ENCODE data around the gene TBC1D10B. TPM values are rescaled to one million over a fixed set of nuclear protein-coding genes. Genes with fewer than 3 reads are reported as not detected.

The TBC1D10B gene
- total and polyA plus RNA-seq, 2 of the 8 experiments (the other 6 are each of a cell fraction or from before 2014, with no cell fraction given), result 15.4 to 28.6 TPM

DNA sequence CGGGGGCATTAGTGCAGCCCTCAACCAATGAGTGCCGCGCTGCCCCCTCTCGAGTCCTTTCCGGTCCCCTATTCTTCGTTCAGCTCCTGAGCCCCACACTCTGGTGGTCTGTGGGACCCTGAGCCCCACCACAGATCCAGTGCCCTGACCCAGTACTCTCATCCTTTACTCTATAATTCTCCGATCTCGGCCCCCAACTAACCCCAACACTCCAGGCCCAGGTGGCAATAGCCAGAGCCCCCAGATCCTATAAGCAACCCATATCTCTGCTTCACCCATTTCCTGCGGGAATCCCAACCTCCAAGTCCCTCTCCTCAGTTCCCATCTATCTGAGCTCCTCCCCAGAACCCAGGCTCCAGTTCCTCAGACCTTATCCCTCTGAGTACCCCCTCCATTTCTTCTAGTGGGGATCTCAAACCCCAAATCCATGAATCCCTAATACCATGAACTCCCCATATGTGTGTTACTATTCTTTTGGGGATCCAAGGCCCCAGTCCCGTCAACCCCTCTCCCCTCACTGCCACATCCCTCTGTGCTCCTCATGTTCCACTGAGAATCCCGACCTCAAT is 1.0 kb upstream of the TBC1D10B start:
- Histone ChIP-seq H2BK20ac (ENCODE audit: low read length) (no peak overlapping the region), H3K56ac (replicated peaks; ENCODE audit: insufficient read length, low read depth, low read length) (no peak overlapping the region), H3K79me1 (ENCODE audit: low read depth, low read length) (peaks cover 8% of the 10 kb centered on the region), H3K27me3 (replicated peaks in 1 of 4; ENCODE audit: control insufficient read depth in 3 of 4, extremely low read depth in 1 of 4, insufficient read depth in 3 of 4, low read length in 3 of 4) (no peaks in the 10 kb centered on the region), H4K5ac (ENCODE audit: insufficient read length, low read depth, low read length) (no peak overlapping the region), H2AFZ (ENCODE audit: low read length) (no peak overlapping the region), H3K4me1 (replicated peaks in 1 of 4; ENCODE audit: control insufficient read depth in 3 of 4, insufficient read depth in 4 of 4, low read length in 3 of 4) (peaks cover 0 to 17% (median 12%) of the 10 kb centered on the region in 4 experiments; a peak in 6 of 7 replicates), H2BK15ac (ENCODE audit: low read length) (no peak overlapping the region), H3K4me2 (ENCODE audit: insufficient read depth in 1 of 2, low read depth in 2 of 2, low read length in 2 of 2) (peak overlapping the region; percentile 40 to 78), H3K9ac (replicated peaks in 1 of 4; ENCODE audit: extremely low read depth in 1 of 4, low read depth in 3 of 4, low read length in 3 of 4) (no peak overlapping the region), H3K9me3 (ENCODE audit: insufficient read depth in 2 of 2, low read depth in 1 of 2, low read length in 1 of 2) (no peaks in the 10 kb centered on the region), H3K27ac (ENCODE audit: low read depth, low read length) (no peak overlapping the region), H3K23ac (ENCODE audit: insufficient read length) (no peak overlapping the region), H2BK12ac (ENCODE audit: low read depth, low read length) (peak overlapping the region; percentile 68; the same call in 1 of the 2 replicates), H4K8ac (ENCODE audit: extremely low read depth, insufficient read depth, low read length) (no peak overlapping the region), H3K14ac (ENCODE audit: insufficient read length) (no peak overlapping the region), H4K91ac (replicated peaks; ENCODE audit: insufficient read length, low read length) (no peak overlapping the region), H3K18ac (ENCODE audit: extremely low read depth, low read length) (no peak overlapping the region), H2AK5ac (ENCODE audit: low read depth, low read length) (no peak overlapping the region), H3K4me3 (ENCODE audit: extremely low read depth in 1 of 4, insufficient read depth in 2 of 4, low read depth in 3 of 4, low read length in 4 of 4) (peak overlapping the region; percentile 21 to 57 (median 48); a peak in 6 of 8 replicates), H3K36me3 (ENCODE audit: control insufficient read depth in 2 of 4, insufficient read depth in 4 of 4, low read length in 3 of 4) (no peaks in the 10 kb centered on the region), H3K79me2 (ENCODE audit: control insufficient read depth in 1 of 2, insufficient read depth in 2 of 2, low read length in 2 of 2) (peaks cover 0 to 29% of the 10 kb centered on the region in 2 experiments; a peak in 2 of 4 replicates), H4K20me1 (replicated peaks in 1 of 2; ENCODE audit: control insufficient read depth in 1 of 2, insufficient read depth in 2 of 2, low read length in 2 of 2) (peaks cover 0 to 16% of the 10 kb centered on the region in 2 experiments), H3K23me2 (ENCODE audit: low read depth, low read length) (peaks cover 10% of the 10 kb centered on the region; the same call in 1 of the 2 replicates), H2BK5ac (ENCODE audit: low read depth, low read length) (no peak overlapping the region), H3K4ac (replicated peaks; ENCODE audit: insufficient read length, low read depth, low read length) (no peak overlapping the region), H2BK120ac (replicated peaks; ENCODE audit: low read depth, low read length) (no peak overlapping the region)
- 27% methylated on average over 10 of the region's 11 CpGs; no CpG with 5 or more reads in 1 of the 2 experiments for WGBS, 2 experiments (ENCODE audit: extremely low coverage in 1 of 2, insufficient coverage in 1 of 2, insufficient read length in 1 of 2, insufficient replicate concordance in 2 of 2, low coverage in 1 of 2, low lambda C conversion rate in 2 of 2, missing lambda C conversion rate in 1 of 2)
- no peak for TF ChIP-seq SIN3A (conservative IDR thresholded peaks at IDR 0.05 in 1 of 2, IDR thresholded peaks at IDR 0.05 in 1 of 2; ENCODE audit: low read depth in 1 of 2, low read length in 2 of 2)
- no peak for TF ChIP-seq SP1 (IDR thresholded peaks at IDR 0.05; ENCODE audit: low read depth, low read length)
- TF ChIP-seq SIX5 (IDR thresholded peaks at IDR 0.05; ENCODE audit: low read depth, low read length), result no peak
- no peak for TF ChIP-seq CHD2 (IDR thresholded peaks at IDR 0.05; ENCODE audit: low read length)
- TF ChIP-seq JUND (IDR thresholded peaks at IDR 0.05; ENCODE audit: low read length), result no peak
- peak; percentile 29; the same call in 1 of the 2 replicates for TF ChIP-seq TAF1 (IDR thresholded peaks at IDR 0.05; ENCODE audit: low read depth, low read length)
- ChIA-PET POLR2A (ENCODE audit: partially characterized antibody) (interaction anchor here (0.6 to 6.9 kb wide), 13 partner anchors 11 to 1109 kb away, joined by 3 to 79 read pairs (median 3); partner anchors contain the start of genes CD2BP2, SEPTIN1, ZNF48 and ZNF771), CTCF (ENCODE audit: partially characterized antibody) (interaction anchor here (0.6 to 2.3 kb wide), 19 partner anchors 9 to 255 kb away, joined by 3 to 12 read pairs (median 4); partner anchors contain the start of genes CD2BP2, DCTPP1, SEPTIN1 and ZNF48)
- FAIRE-seq (no peak), DNase-seq (ENCODE audit: low read depth in 1 of 2, low spot score in 2 of 2) (no peak)
